ENCODE data around the gene STARD5. TPM values are rescaled to one million over a fixed set of nuclear protein-coding genes. Genes with fewer than 3 reads are reported as not detected.

The STARD5 gene
- total and polyA plus RNA-seq, 2 of the 8 experiments (the other 6 are each of a cell fraction or from before 2014, with no cell fraction given), result 5.5 to 10.4 TPM

DNA sequence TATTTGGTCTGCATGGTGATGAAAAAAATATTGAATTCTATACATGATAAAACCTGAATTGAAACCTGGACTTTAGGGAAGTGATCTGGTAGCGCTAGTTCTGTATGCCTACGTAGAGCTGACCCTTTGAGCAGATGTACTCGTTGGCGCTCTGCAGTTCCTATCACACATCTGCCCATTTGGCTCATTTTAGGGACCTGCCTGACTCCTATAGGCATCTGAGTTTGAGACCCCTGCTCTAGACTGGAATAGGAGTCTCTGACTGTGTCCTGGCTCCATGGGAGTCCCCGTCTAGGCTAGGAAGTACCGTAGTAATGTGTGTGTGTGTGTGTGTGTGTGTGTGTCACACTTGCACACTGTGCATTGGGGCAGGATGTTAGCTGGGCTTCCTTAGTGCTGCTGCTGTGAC lies 21.2 kb downstream of the STARD5 start (continued):
- no peak for TF ChIP-seq SP4 (IDR thresholded peaks at IDR 0.05; ENCODE audit: low read length)
- no peak for TF ChIP-seq BRCA1 (IDR thresholded peaks at IDR 0.05; ENCODE audit: low read depth, low read length)
- no peak for TF ChIP-seq SAP30 (IDR thresholded peaks at IDR 0.05; ENCODE audit: insufficient read depth, insufficient replicate concordance, low read length)
- TF ChIP-seq CHD1 (IDR thresholded peaks at IDR 0.05; ENCODE audit: low read depth, low read length), result no peak

All from H1 (cell line).